NCI-H1417 treated with DMSO at 0.1 percent for 48 hours (cell line): ENCODE data around the gene MISP.

Experiments used
- DNase-seq: peaks from one replicate; lab custom pipeline; 2025; lab: John Stamatoyannopoulos, UW

The MISP gene

GRCh38 chr19:796692-797527 is 46.0 kb downstream of the MISP start, which contains the start of gene PTBP1:
Gene PTBP1, plus strand, starts transcription at chr19:797452. Its CDS starts 46 bp downstream, at chr19:797498.
- peak; percentile 100 for DNase-seq

DNA sequence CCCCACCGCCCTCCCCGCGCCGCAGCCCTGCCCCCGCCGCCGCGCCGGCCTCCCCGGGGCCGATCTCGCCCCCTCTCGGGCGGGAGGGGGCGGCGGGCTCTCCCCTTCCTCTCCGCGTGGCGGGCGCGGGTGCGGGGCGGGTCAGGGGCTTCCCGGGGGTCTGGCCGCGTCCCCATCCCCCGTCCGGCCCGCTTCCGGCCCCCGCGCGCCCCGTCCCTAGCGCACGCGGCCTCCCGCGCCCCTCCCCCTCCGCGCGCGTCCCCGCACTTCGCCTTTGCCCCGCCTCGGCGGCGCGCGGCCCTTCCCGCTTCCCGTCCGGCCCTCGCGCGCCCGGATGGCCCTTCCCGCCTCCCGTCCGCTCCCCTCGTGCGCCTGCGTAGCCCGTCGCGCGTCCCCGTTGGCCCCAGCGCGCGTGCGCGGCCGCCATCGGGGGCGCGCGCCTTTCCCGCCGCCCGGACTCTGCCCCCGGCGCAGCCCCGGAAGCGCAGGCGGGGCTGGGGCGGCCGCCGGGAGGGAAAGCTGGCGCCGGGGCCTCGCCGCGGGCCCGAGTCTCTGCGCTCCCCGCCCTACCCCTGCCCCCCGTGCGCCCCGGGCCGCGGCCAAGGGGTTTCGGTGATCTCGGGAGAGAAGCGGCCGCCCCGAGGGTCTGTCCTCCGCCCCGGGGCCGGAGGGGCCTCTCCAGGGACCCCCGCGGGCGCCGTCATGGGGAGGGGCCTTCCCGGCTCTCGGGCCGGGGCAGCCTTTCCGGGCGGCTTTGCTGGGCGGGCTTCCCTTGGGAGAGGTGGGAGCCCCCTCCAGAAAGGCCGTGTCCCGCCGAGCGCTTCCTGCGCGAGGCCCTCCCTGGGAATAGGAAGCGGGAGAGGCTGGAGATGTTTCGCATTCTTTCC is 46.9 kb downstream of the MISP start:
- DNase-seq = peak; percentile 53

DNA sequence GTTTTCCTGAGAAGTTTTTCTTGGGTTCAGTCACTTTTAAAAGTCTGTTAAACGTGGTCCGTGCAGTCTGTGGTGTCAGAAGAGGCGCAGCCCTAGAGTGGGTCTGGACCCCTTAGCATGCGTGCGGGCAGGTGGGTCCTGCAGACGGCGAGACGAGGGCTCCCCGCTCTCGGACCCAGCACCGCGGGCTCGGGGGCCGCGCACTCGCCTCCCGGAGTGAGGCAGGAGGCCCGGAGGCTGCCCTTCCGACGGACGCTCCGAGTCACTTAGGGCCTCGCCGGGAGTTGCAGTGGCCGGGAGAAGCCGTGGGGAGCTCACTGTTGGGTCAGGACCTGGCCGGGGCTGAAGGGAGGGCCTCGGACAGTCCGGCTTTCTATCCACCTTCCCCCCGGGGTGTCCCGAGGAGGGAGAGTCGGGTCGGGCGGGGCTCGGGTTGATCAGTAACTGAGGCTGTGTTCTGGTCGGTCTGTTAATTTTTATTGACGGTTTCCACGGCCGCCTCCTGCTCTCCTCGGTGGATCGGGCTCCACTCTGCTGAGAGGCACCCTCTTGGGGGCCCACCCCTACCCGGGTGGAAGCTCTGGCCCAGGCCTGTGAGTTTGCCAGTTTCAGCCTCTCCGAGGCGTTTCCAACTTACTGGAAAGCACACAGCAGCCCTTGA is 47.6 kb downstream of the MISP start:
- no peak for DNase-seq

- no peak for DNase-seq
Measured at GRCh38 chr19:799076-799881, 48.4 kb downstream of the MISP start.

GRCh38 chr19:800360-801029 is 49.6 kb downstream of the MISP start:
- no peak for DNase-seq

DNA sequence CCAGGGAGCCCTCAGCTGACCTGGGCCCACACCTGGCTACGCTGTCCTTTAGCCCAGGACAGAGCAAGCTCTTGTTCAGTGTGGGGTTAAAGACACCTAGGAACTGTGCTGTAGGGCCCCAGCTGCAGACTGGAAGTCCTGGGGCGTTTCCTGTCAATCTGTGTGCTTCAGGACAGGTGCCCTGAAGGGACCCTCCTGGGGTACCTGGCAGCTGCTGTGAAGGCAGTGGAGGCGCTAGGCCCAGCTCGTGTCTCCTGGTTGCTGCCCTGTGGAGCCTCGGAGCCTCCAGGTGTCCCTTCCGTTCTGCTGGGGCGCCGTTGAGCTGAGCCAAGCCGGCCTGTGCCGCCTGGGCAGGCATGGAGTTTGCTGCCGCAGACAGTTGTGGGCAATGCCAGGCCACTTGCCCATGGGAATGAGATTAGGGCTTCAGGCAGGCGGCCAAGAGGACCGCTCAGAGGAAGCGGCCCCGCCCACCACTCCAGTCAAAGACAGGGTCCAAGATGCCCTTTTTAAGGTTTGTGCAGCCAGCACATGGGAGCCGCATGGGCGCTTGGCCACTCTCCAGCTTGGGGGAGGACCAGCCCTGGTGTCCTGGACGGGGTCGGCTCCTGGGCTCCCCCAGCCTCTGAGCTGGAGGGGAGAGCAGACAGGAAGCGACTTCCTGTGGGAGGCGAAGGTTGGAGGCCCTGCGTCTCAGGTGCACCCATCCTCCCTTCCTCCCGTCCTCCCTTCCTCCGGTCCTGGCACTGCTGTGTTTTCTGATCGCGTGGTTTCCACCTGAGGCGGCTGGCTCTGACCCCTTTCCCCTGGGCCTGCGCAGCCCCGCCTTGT is 50.3 kb downstream of the MISP start:
- DNase-seq = no peak

- DNase-seq = no peak
Measured at GRCh38 chr19:801861-802497, 51.1 kb downstream of the MISP start.

- no peak for DNase-seq
Measured at GRCh38 chr19:802498-803098, 51.7 kb downstream of the MISP start.

DNA sequence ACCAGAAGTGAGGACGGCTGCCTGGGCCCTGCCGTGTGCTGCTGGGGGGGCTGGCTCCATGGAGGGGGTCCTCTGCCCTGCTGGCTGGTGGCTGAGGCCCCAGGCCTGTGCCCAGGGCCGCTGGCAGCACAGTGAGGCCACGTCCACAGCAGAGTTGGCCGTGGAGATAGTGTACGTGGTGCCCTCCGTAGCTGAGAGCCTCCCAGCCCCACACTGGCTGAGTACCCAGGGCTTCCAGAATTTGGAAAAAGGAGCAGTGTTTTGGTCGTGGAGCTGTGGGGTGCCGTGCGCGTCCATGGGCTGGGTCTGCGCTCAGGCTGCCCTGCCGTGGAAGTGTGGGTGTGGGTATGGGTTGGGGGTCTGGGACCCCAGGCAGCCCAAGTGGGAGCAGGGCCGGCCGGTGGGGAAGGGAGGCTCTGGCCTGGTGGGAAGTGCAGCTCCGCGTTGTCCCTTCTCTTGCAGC is 52.2 kb downstream of the MISP start:
- DNase-seq = no peak

DNA sequence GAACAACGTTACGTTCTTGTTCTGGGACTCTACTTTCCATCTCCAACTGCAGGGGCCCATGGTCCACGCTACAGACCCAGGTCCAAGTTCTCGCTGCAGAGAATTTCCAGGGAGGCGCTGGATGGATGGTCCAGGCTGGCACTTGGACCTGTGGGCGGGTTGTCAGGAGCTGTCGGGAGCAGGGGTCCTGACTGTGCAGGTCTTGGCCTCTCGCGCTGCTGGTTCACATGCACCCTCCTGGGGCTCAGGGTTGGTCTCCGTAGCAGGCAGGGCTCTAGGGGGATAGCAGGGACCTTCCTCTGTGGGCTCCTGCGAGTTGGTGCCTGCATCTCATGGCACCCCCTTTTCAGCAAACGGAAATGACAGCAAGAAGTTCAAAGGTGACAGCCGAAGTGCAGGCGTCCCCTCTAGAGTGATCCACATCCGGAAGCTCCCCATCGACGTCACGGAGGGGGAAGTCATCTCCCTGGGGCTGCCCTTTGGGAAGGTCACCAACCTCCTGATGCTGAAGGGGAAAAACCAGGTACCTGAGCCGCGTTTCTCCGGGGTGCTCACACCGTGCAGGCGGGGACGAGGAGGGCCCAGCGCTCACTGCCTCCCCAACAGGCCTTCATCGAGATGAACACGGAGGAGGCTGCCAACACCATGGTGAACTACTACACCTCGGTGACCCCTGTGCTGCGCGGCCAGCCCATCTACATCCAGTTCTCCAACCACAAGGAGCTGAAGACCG is 52.9 kb downstream of the MISP start:
- DNase-seq = no peak

DNA sequence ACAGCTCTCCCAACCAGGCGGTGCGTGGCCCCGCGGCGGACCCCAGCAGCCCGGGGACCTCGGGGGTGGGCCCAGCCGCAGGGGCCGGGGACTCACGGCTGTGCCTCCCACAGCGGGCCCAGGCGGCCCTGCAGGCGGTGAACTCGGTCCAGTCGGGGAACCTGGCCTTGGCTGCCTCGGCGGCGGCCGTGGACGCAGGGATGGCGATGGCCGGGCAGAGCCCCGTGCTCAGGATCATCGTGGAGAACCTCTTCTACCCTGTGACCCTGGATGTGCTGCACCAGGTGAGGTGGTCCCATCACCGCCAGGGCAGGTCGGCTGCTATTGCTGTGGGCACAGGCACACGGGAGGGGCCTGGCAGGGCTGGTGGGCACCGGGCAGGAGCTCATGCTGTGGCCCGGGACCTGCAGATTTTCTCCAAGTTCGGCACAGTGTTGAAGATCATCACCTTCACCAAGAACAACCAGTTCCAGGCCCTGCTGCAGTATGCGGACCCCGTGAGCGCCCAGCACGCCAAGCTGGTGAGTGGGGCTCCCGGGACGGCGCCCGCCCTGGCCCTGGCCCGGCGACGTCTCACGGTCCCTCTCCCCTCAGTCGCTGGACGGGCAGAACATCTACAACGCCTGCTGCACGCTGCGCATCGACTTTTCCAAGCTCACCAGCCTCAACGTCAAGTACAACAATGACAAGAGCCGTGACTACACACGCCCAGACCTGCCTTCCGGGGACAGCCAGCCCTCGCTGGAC is 53.7 kb downstream of the MISP start:
- DNase-seq = no peak

- DNase-seq = no peak
Measured at GRCh38 chr19:805166-805551, 54.2 kb downstream of the MISP start.

DNA sequence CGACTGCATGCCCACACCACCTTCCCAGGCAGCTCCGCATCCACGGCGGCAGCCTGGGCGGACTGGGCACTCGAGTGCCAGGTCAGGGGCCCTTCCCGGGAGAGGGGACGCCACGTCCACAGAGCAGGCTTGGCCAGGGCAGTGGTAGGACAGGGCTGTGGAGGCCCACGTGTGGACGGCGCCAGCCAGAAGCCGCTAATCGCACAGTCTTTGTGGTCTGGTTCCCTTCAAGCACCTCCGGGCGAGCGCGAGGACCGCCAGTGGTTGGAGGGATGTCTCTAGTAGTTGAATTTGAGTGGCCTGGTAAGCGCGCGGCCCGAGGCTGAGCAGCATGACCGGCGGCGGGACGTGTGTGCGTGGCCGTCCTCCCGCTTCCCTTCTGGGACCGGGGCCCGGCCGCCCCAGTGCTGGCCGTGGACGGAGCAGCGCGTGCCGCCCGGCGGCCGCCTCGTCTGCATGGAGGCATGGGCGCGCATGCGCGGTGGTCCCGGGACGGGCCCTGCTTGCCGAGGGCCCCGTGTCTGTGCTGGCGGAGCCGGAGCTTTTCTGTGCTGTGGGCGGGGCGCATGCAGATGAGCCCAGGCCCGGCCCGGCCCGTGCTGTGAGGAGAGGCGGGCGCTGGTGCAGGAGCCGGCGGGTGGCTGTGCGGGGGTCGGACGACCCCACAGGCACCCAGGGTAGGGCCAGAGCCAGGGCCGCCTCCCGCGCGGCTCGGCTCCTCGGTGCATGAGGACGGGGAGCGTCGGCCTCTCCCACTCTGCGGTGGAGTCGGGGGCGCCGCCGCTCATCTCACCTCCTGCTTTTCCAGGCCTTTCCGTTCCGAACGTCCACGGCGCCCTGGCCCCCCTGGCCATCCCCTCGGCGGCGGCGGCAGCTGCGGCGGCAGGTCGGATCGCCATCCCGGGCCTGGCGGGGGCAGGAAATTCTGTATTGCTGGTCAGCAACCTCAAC is 55.0 kb downstream of the MISP start:
- no peak for DNase-seq

DNA sequence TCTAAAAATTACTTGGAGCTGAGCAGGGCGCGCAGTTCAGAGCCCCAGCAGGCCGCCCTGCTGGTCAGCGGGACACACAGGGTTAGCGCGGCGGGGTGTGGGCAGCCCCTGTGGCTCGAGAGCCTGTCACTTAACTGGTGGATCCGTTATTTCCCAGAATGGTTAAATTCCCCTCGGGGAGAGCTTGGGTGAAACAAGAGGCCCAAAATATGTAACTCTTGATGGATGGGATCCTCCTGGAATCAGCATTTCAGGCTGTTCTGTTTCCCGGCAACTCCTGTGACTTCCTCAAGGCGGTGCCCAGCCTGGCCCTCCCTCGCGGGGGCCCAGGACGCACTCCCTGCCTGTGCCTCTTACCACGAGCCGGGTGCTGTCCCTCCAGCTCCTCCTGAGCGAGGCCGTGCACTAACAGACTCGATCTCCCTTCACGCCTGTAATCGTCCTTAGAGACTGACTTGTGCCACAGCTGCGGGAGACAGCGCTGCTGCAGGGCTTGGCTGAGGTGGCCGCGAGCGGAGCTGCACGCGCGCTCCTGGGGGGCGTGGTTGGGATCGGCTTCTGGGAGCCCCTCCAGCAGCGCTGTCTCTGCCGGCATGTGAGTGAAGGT is 56.0 kb downstream of the MISP start:
- no peak for DNase-seq

- no peak for DNase-seq
Measured at GRCh38 chr19:807627-808422, 56.9 kb downstream of the MISP start.
